Stimulated activated CD8-positive, alpha-beta memory T cell treated with anti-CD3 and anti-CD28 coated beads, Interleukin-7, amount 100 ng/mL, for 48 hours (primary cell): ENCODE data around the gene IQCN.

Experiments used
- DNase-seq, 2 donors: peaks; one replicate each; pipeline ENCODE4 v3.0.0-alpha.2; 2020; ENCODE audit warnings: low read depth in 1 of 2; ENCODE audit errors: extremely low read depth in 1 of 2

Gene IQCN

GRCh38 chr19:18266771-18267686, 7.2 kb downstream of the IQCN start:
- DNase-seq, result no peak

DNA sequence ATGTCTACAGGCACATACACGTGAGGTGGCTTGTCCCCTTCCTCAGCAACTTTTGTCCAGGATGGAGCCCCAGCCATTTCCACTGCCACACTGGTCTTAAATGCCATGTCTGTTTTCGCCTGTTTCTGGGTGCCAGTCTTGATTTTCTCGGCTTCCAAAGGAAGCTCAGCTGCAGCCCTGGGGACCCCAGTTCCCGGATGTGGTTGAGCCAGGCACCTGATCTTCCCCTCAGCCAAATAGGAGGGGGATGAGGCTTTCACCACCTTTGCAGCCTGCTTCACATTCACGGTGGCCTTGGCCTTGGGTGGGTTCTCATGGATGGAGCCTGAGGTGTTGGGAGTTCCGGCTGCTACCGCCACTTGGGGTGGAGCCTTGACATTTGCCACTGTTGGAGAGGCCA, 8.7 kb downstream of the IQCN start:
- no peak for DNase-seq

GRCh38 chr19:18264971-18265540, 9.2 kb downstream of the IQCN start:
- DNase-seq, result no peak

DNA sequence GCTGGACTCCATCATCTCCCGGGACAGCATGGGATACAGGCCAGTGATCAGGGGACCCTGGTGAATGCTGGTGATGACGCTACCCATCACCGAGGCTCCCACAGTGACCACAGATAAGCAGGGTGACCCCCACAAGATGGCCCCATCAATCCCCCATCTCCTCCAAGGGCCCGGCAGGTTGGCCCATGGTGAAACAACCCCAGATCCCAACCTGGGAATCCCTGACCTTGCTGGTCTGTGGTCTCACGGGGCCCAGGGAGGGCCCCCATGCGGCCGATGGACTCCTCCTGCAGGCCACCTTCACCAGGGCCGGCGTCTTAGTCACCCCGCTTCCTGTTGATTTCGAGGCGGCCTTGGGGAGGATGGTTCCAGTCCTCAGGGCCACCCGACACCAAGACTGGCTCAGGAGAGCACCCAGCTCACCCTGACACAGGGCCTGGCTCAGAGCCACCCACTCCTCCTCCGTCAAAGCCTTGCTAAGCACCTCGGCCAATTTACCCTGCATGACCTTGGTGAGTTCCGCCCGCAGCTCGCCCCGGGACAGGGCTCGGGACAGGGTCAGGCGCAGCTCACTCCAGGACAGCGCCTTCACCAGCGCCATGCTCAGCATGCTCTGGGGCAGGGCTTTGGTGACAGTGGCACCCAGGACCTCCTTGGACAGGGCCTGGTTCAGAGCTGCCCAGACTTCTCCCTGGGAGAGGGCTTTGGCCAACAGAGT, 10.0 kb downstream of the IQCN start:
- DNase-seq, result no peak

GRCh38 chr19:18263324-18264136, 10.7 kb downstream of the IQCN start:
- no peak for DNase-seq

DNA sequence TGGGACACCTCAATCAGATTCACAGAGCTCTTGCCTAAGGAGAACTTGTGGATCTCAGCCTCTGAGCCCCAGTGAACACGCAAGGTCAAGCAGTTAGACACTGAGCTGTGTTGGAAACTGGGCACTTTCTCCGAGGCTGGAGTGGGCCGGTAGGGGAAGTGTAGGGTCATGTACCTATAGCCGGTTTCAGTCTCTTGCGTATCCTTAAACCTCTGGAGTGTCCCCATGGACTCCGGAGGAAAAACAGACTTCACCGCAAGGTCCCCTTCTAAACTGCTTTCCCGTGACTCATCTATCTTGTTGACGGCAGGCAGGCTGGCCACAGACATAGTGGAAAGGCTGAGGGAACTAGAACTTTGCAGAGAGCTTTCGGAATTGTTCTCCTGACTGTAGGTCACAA, 11.3 kb downstream of the IQCN start:
- DNase-seq, result no peak

DNA sequence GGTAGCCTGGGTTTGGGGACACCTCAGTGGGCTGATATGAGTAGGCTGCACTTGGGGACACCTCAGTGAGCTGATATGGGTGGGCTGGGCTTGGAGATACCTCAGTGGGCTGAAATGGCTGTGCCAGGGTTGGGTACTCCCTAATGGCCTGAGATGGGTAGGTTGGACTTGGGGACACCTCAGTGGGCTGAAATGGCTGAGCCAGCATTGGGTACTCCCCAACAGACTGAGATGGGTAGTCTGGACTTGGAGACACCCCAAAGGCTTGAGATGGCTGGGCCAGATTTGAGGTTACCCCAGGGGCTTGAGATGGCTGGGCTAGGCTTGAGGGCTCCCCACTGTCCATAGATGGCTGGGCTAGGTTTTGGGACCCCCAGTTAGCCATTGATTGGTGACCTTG, 12.1 kb downstream of the IQCN start:
- no peak for DNase-seq

GRCh38 chr19:18261474-18261873, 12.8 kb downstream of the IQCN start:
- DNase-seq, result no peak

GRCh38 chr19:18259893-18260292, 14.4 kb downstream of the IQCN start:
- DNase-seq, result no peak

DNA sequence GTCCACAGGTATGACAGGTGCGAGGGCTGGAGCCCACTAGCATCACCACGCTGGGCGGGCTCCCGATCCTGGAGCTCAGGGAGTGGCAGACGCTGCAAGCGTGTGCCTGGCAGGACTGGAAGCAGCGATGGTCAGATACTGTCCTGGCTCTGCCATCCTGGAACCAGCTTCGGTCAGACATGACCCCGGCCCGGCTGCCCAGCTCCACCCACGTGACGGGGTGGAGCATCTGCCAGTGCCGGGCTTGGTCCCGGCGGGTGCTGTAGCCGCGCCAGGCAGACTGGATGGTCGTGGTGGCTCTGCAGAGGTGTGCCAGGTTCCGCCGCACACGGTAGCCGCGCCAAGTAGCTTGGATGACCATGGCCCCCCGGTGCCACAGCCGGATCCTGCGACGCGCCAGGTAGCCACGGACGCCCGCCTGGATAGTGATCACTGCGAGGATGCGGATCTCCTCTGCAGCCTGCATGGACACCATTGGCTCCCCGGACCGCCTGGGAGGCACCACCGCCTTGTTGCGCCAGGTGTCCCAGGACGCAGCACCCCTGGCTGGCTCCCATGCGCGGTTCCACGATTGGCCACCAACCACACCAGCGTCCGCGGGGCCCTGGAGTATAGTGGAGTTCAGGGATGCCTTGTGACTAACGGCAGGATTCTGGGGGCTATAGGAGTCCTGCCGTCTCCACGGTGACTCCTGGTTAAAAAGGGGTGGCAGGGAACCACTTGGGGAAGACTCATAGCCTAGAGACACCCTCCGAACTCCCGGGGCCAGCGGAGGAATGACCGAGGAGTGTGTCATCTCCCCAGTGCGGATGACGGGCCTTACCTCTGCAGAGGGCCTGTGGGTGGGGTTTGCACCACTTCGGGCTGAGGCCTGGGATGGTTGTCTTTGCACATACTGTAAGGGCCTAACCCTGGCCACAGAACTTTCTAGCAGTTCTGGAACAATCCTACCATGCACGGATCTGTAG, 16.5 kb downstream of the IQCN start:
- no peak for DNase-seq

DNA sequence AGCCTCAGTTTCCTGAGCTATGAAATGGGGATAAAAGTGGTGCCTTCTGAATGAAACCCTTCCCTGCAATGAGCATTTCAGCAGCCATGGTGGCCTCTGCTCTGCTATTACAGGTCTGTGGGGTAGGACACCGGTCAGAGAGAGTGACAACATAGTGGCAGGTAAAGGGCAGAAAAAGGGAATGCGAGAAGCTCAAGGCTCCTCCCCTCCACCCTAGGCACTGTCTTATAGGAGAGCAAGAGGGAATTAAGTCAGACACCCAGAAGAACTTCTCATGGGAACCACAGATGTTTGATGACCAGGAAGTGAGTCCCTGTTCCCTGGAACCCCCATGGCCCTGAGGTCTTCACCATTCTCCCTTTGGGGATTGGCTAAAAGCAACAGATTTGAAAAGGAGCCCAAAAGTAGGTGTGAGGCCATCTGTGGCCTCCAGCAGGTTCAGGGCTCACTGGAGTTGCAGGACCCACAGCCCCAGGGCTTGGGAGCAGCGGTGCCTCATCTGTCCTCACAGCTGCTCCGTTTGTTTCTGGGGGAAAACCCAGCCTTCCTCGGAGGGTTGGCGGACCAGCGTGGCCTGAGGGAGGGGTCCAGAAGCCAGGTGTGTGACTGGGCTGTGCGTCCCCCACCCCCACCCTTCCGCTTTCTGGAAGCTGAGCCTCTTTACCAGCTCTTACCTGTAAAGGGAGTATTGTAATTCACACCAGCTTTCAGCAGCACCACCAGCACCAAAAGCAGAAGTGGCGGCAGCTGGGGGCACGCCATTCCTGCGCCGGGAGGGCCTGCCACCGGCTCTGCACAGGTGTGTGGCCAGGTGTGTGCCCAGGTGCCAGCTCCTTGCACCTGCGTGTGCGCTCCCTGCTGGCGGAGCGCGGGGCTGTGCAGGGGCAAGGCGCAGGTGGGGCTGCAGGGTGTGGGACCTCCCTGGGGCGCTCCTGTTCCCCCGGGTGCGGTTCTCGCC, 19.4 kb downstream of the IQCN start:
- no peak for DNase-seq

DNA sequence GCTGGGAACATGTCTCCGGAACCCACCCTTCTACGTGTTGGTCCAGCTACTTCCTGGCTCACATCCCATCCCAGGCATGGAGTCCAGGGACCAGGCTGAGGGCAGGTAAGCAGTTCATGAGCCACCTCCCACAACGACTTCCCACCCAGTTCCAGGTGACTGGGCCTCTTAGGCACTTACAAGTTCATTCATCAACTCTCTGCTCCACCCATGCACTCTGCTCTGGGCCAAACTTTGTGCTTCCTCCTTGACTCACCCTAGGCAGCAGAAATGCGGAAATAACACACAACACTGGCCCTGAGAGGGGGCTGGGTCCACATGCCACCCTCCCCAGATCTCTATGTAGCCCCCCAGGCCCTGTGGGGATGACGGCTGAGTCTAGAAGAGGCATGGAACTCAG, 20.5 kb downstream of the IQCN start:
- no peak for DNase-seq

- DNase-seq, result no peak
Observed at GRCh38 chr19:18253130-18253529, 21.1 kb downstream of the IQCN start.

GRCh38 chr19:18252370-18252717, 21.9 kb downstream of the IQCN start:
- no peak for DNase-seq

DNA sequence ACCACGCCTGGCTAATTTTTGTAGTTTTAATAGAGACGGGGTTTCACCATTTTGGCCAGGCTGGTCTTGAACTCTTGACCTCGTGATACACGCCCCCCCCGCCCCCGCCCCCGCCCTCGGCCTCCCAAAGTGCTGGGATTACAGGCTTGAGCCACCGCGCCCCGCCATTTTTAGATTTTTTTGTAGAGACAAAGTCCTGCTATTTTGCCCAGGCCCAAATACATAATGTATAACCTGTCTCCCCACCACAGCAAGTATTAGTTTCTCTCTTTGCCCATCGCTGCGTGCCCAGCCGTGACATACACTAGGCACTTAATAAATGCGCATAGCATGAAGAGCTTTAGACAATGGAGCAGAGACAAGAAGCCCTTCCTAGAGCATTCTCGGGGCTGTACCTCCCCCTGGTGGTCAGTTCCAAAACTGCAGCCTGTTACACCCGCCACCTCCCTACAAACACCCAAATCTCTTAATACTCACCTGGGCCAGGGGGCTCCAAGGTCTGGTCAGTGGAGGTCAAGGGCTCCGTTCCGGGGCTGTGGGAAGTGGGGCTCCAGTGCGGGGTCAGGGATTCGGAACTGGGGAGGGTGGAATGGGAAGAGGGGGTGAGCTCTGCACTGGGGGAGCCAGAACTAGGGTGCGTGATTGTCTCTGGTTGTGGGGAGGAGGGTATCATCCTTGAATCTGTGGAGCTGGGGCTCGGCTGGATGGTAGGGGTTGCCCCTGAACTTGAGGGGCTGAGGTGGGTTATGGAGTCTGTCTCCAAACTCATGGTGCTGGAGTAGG, 22.5 kb downstream of the IQCN start:
- peak; percentile 41 to 45 for DNase-seq

DNA sequence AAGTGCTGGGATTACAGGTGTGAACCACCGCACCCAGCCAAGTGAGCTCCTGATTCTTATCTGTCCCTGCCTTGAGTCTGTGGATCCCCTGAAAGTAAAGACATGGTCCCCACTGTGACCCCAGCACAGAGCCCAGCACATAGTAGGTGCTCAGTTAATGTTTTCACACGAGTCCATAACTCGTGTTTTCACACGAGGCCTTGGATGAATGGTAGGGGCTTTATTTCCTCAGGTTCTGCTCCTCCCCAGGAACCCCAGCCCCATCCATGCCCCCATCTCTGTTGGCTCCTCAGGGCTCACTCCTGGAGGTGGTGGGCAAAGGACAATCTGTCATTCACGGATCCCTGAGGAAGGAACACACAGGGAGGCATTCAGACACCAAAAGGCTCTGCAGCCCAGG, 24.4 kb downstream of the IQCN start:
- no peak for DNase-seq

DNA sequence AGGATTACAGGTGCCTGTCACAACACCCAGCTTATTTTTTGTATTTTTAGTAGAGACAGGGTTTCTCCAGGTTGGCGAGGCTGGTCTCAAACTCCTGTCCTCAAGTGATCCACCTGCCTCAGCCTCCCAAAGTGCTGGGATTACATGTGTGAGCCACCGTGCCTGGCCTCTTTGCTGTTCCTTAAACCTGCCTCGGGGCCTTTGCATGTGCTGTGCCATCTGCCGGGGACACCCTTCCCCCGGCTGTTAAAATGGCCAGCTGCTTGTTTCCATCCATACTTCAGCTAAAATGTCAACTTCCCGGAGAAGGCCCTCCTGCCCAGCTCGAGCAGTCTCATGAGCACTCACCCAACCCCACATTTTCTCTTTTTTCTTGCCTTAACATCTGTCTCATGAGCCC, 29.0 kb downstream of the IQCN start:
- DNase-seq, result no peak

- DNase-seq, result no peak
Observed at GRCh38 chr19:18239303-18239702, 34.9 kb downstream of the IQCN start.
